ENCODE results near the gene NLGN1.
"Not testable (repeated sequence)": the region's sequence is repeated elsewhere in the genome, so short reads cannot be mapped to it uniquely, and the experiment has no call there.

DNA sequence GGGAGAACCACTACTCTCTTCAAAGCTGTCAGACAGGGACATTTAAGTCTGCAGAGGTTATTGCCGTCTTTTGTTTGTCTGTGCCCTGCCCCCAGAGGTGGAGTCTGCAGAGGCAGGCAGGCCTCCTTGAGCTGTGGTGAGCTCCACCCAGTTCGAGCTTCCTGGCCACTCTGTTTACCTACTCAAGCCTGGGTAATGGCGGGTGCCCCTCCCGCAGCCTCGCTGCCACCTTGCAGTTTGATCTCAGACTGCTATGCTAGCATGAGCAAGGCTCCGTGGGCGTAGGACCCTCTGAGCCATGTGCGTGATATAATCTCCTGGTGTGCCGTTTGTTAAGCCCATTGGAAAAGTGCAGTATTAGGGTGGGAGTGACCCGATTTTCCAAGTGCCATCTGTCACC is 54.0 kb downstream of the NLGN1 start:
- not testable (repeated sequence) for TF ChIP-seq EZH2phosphoT487 (IDR thresholded peaks at IDR 0.05; ENCODE audit: insufficient read depth, low read depth); EZH2 (IDR thresholded peaks at IDR 0.05; ENCODE audit: insufficient read depth, poor library complexity, severe bottlenecking)

Data from GM23248 (cell line).